ENCODE measurements around the gene USP36. TPM values are rescaled to one million over a fixed set of nuclear protein-coding genes. Genes with fewer than 3 reads are reported as not detected.

USP36 gene
- total and polyA plus RNA-seq, 9 of the 15 experiments (the other 6 are each of a cell fraction or from before 2014, with no cell fraction given): 6.4 to 72.8 (median 22.5) TPM

DNA sequence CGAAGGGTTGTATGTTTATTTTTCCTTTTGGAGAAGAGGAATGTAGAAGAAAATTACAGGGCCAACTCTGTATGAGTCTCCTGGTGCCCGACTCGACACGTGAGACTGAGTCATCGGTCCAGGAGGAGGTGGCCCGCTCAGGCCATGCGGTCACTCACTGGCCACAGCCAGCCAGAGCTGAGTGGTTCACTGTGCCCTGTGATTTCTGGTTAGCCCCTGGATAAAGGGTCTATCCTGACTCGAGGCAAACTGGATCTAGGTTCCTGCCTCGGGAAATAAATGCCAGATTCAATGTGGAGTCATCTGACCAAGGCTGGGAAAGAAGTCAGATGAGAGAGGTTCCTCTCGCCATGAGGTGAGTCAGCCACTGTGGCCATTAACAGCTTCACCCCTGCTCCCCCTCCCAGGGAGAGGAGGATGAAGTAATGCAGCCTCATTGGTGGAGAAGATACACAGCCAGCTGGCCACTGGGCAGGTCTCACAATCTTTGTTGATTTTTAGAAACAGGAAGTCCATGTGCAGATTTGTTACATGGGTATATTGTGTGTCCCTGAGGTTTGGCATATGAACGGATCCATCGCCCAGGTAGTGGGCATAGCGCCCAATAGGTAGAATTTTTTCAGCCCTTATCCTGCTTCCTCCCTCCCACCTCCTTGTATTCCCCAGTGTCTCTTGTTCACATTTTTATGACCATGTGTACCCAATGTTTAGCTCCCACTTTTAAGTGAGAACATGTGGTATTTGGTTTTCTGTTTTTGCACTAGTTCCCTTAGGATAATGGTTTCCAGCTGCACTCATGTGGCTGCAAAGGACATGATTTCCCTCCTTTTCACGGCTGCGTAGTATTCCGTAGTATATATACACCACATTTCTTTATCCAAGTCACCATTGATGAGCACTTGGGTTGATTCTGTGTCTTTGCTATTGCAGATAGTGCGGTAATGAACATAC, 21.7 kb upstream of the USP36 start (continued):
- peak; percentile 80 for TF ChIP-seq BRD9 (IDR thresholded peaks at IDR 0.05; ENCODE audit: low read depth, partially characterized antibody)
- peak; percentile 60 for TF ChIP-seq SUPT5H (IDR thresholded peaks at IDR 0.05)
- TF ChIP-seq RBM25 (IDR thresholded peaks at IDR 0.05; ENCODE audit: low read depth, low read length, severe bottlenecking): peak; percentile 72
- peak; percentile 92 for TF ChIP-seq DPF2 (IDR thresholded peaks at IDR 0.05)
- TF ChIP-seq, protein P1, sequence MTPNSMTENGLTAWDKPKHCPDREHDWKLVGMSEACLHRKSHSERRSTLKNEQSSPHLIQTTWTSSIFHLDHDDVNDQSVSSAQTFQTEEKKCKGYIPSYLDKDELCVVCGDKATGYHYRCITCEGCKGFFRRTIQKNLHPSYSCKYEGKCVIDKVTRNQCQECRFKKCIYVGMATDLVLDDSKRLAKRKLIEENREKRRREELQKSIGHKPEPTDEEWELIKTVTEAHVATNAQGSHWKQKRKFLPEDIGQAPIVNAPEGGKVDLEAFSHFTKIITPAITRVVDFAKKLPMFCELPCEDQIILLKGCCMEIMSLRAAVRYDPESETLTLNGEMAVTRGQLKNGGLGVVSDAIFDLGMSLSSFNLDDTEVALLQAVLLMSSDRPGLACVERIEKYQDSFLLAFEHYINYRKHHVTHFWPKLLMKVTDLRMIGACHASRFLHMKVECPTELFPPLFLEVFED (CRISPR knock-in tag; conservative IDR thresholded peaks at IDR 0.05): peak; percentile 68; the same call in 1 of the 2 replicates
- TF ChIP-seq KLF6 (CRISPR knock-in tag; IDR thresholded peaks at IDR 0.05; ENCODE audit: borderline replicate concordance): 0 out of 2 replicates have a peak, but pooled peaks have one; percentile 33
- TF ChIP-seq, protein P2, sequence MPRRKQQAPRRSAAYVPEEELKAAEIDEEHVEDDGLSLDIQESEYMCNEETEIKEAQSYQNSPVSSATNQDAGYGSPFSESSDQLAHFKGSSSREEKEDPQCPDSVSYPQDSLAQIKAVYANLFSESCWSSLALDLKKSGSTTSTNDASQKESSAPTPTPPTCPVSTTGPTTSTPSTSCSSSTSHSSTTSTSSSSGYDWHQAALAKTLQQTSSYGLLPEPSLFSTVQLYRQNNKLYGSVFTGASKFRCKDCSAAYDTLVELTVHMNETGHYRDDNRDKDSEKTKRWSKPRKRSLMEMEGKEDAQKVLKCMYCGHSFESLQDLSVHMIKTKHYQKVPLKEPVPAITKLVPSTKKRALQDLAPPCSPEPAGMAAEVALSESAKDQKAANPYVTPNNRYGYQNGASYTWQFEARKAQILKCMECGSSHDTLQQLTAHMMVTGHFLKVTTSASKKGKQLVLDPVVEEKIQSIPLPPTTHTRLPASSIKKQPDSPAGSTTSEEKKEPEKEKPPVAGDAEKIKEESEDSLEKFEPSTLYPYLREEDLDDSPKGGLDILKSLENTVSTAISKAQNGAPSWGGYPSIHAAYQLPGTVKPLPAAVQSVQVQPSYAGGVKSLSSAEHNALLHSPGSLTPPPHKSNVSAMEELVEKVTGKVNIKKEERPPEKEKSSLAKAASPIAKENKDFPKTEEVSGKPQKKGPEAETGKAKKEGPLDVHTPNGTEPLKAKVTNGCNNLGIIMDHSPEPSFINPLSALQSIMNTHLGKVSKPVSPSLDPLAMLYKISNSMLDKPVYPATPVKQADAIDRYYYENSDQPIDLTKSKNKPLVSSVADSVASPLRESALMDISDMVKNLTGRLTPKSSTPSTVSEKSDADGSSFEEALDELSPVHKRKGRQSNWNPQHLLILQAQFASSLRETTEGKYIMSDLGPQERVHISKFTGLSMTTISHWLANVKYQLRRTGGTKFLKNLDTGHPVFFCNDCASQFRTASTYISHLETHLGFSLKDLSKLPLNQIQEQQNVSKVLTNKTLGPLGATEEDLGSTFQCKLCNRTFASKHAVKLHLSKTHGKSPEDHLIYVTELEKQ (CRISPR knock-in tag; IDR thresholded peaks at IDR 0.05): no peak
- TF ChIP-seq, protein P3, sequence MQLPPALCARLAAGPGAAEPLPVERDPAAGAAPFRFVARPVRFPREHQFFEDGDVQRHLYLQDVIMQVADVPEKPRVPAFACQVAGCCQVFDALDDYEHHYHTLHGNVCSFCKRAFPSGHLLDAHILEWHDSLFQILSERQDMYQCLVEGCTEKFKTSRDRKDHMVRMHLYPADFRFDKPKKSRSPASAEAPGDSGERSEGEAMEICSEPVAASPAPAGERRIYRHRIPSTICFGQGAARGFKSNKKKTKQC (CRISPR knock-in tag; IDR thresholded peaks at IDR 0.05): peak; percentile 50; the same call in 1 of the 2 replicates
- peak in 1 of 2 experiments; percentile 38; a peak in 1 of 4 replicates for TF ChIP-seq HDAC1 (IDR thresholded peaks at IDR 0.05)
- TF ChIP-seq HDGF (IDR thresholded peaks at IDR 0.05): 0 out of 2 replicates have a peak, but pooled peaks have one; percentile 6
- TF ChIP-seq FUS (optimal IDR thresholded peaks at IDR 0.05; ENCODE audit: low read depth, low read length): no peak
- TF ChIP-seq TAF7 (tag; IDR thresholded peaks at IDR 0.05): 0 out of 2 replicates have a peak, but pooled peaks have one; percentile 21
- no peak for TF ChIP-seq STAG1 (CRISPR knock-in tag; IDR thresholded peaks at IDR 0.05; ENCODE audit: borderline replicate concordance)
- peak; percentile 63; the same call in 1 of the 2 replicates for TF ChIP-seq CEBPG (CRISPR knock-in tag; IDR thresholded peaks at IDR 0.05)
- peak; percentile 65 to 69 for TF ChIP-seq CEBPG (tag; conservative IDR thresholded peaks at IDR 0.05 in 1 of 2, IDR thresholded peaks at IDR 0.05 in 1 of 2)
- peak; percentile 74 for TF ChIP-seq HDAC8 (tag; IDR thresholded peaks at IDR 0.05)
- TF ChIP-seq, protein P4, sequence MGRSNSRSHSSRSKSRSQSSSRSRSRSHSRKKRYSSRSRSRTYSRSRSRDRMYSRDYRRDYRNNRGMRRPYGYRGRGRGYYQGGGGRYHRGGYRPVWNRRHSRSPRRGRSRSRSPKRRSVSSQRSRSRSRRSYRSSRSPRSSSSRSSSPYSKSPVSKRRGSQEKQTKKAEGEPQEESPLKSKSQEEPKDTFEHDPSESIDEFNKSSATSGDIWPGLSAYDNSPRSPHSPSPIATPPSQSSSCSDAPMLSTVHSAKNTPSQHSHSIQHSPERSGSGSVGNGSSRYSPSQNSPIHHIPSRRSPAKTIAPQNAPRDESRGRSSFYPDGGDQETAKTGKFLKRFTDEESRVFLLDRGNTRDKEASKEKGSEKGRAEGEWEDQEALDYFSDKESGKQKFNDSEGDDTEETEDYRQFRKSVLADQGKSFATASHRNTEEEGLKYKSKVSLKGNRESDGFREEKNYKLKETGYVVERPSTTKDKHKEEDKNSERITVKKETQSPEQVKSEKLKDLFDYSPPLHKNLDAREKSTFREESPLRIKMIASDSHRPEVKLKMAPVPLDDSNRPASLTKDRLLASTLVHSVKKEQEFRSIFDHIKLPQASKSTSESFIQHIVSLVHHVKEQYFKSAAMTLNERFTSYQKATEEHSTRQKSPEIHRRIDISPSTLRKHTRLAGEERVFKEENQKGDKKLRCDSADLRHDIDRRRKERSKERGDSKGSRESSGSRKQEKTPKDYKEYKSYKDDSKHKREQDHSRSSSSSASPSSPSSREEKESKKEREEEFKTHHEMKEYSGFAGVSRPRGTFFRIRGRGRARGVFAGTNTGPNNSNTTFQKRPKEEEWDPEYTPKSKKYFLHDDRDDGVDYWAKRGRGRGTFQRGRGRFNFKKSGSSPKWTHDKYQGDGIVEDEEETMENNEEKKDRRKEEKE (IDR thresholded peaks at IDR 0.05; ENCODE audit: borderline replicate concordance in 1 of 2, control insufficient read depth in 1 of 2, low read depth in 2 of 2, low read length in 1 of 2): 0 out of 4 replicates have a peak, but pooled peaks of 1 of the 2 experiments have one; percentile 34
- TF ChIP-seq SMARCE1 (IDR thresholded peaks at IDR 0.05): peak; percentile 94

Data from K562 (cell line).